Activated B cell treated with CpG ODN at 0.5 μM for 24 hours (primary cell): ENCODE results near the gene CABP5. TPM values are rescaled to one million over a fixed set of nuclear protein-coding genes. Genes with fewer than 3 reads are reported as not detected.

Experiments used
- ATAC-seq: fragments of 200-7000 bp; cut with Tn5 transposase; one replicate; pipeline ENCODE4 v1.10.0; 2021; ENCODE audit warnings: low read depth, mild to moderate bottlenecking, moderate library complexity
- CTCF ChIA-PET: fragments of 350-600 bp; sonication (Branson Sonifier 250); formaldehyde crosslinking; loops from one replicate; lab custom pipeline; 2021; ENCODE audit warnings: antibody characterized with exemption; lab: Charles Lee
- POLR2A ChIA-PET: fragments of 350-600 bp; sonication (Branson Sonifier 250); formaldehyde crosslinking; loops from one replicate; lab custom pipeline; 2021; ENCODE audit warnings: antibody characterized with exemption; lab: Charles Lee
- DNase-seq: peaks from one replicate; pipeline ENCODE4 v3.0.0; 2022
- H3K27ac Mint-ChIP-seq: one replicate; pipeline ENCODE4 v1.8.0; 2020; ENCODE audit warnings: mixed read lengths
- H3K27me3 Mint-ChIP-seq: one replicate; pipeline ENCODE4 v1.8.0; 2021; ENCODE audit warnings: mixed read lengths
- H3K36me3 Mint-ChIP-seq: one replicate; pipeline ENCODE4 v1.8.0; 2021; ENCODE audit warnings: low read depth, mixed read lengths
- H3K4me1 Mint-ChIP-seq: one replicate; pipeline ENCODE4 v1.8.0; 2021; ENCODE audit warnings: mixed read lengths
- H3K4me3 Mint-ChIP-seq: one replicate; pipeline ENCODE4 v1.8.0; 2020; ENCODE audit warnings: mild to moderate bottlenecking, mixed read lengths
- H3K9me3 Mint-ChIP-seq: one replicate; pipeline ENCODE4 v1.8.0; 2020; ENCODE audit warnings: mixed read lengths
- intact Hi-C: fragments of 100-400 bp; cut with micrococcal nuclease; formaldehyde crosslinking; loops from one replicate; pipeline ENCODE4 v1.15.1; 2024
- total RNA-seq: library from RNA; stranded (reverse); gene quantifications from 2 replicates; pipeline ENCODE4 v1.2.3, GENCODE V29; 2022
- TF ChIP-seq, protein P1 (sequence below): fragments of 200-600 bp; IDR thresholded peaks from one replicate; pipeline ENCODE4 v1.8.0; 2022; ENCODE audit warnings: antibody characterized with exemption, mild to moderate bottlenecking

The CABP5 gene
- total RNA-seq, 1 donor from 2014 or later = not detected

DNA sequence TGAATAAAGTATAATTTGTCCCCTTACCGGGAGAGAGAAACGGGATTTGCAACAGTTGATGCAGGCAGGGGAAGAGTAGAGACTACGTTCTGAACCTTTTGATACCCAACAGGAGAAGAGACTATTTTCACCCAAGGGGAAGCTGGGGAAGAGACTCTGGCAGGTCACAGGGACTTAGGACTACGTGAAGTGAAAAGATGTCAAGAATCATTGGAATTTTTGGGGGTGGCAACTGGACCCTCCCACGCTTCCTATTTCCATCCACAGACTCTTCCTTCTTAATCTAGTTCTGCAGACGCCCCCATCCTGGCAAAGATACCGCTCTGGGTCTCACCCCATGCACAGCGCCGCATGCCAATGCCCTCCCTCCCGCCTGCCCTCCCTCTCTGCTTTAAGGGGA, 13.8 kb downstream of the CABP5 start:
- intact Hi-C loops = no loop called here
- no peak for DNase-seq
- POLR2A ChIA-PET = no interaction called here
- ATAC-seq = no peak
- Mint-ChIP-seq H3K4me1 (no peaks in the 10 kb centered on the region), H3K9me3 (no peaks in the 10 kb centered on the region), H3K36me3 (no peaks in the 10 kb centered on the region), H3K4me3 (no peak overlapping the region), H3K27ac (no peak overlapping the region), H3K27me3 (peaks cover 17% of the 10 kb centered on the region)
- TF ChIP-seq, protein P1, sequence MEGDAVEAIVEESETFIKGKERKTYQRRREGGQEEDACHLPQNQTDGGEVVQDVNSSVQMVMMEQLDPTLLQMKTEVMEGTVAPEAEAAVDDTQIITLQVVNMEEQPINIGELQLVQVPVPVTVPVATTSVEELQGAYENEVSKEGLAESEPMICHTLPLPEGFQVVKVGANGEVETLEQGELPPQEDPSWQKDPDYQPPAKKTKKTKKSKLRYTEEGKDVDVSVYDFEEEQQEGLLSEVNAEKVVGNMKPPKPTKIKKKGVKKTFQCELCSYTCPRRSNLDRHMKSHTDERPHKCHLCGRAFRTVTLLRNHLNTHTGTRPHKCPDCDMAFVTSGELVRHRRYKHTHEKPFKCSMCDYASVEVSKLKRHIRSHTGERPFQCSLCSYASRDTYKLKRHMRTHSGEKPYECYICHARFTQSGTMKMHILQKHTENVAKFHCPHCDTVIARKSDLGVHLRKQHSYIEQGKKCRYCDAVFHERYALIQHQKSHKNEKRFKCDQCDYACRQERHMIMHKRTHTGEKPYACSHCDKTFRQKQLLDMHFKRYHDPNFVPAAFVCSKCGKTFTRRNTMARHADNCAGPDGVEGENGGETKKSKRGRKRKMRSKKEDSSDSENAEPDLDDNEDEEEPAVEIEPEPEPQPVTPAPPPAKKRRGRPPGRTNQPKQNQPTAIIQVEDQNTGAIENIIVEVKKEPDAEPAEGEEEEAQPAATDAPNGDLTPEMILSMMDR = no peak
- CTCF ChIA-PET = no interaction called here

DNA sequence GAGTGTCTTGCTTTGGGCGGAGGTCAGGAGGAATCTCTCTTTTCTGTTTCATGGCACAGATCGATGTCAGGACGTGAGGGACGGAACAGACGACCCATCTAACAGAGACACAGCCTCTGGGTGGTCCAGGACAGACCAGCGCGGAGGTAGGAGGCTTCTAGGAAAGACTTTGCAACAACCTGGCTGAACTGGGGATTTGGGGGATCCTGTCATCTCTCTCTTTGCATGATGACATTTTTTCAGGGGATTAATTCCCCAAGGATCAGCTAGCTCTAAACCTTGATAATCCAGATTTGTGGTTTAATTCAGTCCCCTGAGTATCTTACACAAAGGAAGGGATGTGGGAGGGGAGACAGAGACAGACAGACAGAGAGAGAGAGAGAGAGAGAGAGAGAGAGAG, 14.4 kb downstream of the CABP5 start:
- CTCF ChIA-PET = no interaction called here
- POLR2A ChIA-PET = no interaction called here
- peaks cover 17% of the 10 kb centered on the region for H3K27me3 Mint-ChIP-seq

GRCh38 chr19:48025480-48025879, 18.4 kb downstream of the CABP5 start:
- Mint-ChIP-seq H3K27me3 (peaks cover 19% of the 10 kb centered on the region), H3K4me3 (no peak overlapping the region), H3K4me1 (no peaks in the 10 kb centered on the region), H3K36me3 (no peaks in the 10 kb centered on the region), H3K9me3 (no peaks in the 10 kb centered on the region), H3K27ac (no peak overlapping the region)
- ChIA-PET POLR2A (no interaction called here), CTCF (no interaction called here)
- no peak for DNase-seq
- intact Hi-C loops = no loop called here
- TF ChIP-seq, protein P1 = no peak
- ATAC-seq = no peak

More for the DNA sequence above, 14.4 kb downstream of the CABP5 start:
- intact Hi-C loops = no loop called here
- Mint-ChIP-seq H3K36me3 (no peaks in the 10 kb centered on the region), H3K9me3 (no peaks in the 10 kb centered on the region), H3K4me1 (no peaks in the 10 kb centered on the region), H3K27ac (no peak overlapping the region), H3K4me3 (no peak overlapping the region)
- TF ChIP-seq, protein P1 = no peak
- DNase-seq (no peak), ATAC-seq (no peak)

DNA sequence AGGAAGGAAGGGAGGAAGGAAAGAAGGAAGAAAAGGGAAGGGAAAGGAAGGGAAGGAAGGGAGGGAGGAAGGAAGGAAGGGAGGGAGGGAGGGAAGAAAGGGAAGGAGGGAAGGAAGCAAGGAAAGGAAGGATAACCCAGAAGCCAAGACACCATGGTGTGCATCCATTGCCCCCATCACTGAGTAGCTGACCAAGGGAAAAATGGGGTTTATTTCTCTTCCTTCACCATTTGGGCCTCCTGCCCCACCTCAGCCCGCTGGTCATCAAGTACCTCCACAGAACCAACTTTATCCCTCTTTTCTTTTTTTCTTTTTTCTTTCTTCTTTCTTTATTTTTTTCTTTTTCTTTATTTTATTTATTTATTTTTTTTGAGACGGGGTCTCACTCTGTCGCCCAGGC, 20.4 kb downstream of the CABP5 start:
- no peak overlapping the region for H3K4me3 Mint-ChIP-seq
- POLR2A ChIA-PET = no interaction called here
- H3K27me3 Mint-ChIP-seq = peaks cover 21% of the 10 kb centered on the region

DNA sequence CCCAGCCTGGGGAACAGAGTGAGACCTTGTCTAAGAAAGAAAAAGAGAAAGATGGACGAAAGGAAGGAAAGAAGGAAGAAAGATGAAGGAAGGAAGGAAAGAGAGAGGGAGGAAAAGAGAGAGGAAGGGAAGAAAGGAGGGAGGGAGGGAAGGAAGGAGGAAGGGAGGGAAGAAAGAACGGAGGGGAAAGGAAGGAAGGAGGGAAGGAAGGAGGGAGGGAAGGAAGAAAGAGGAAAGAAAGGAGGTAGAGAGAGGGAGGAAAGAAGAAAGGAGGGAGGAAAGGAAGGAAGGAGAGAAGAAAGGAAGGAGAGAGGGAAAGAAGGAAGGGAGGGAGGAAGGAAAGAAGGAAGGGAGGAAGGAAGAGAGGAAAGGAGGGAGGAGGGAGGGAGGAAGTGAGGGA, 20.9 kb downstream of the CABP5 start:
- intact Hi-C loops = no loop called here
- POLR2A ChIA-PET = no interaction called here
- TF ChIP-seq, protein P1 = no peak
- Mint-ChIP-seq H3K4me1 (no peaks in the 10 kb centered on the region), H3K4me3 (no peak overlapping the region), H3K9me3 (no peaks in the 10 kb centered on the region), H3K36me3 (no peaks in the 10 kb centered on the region), H3K27ac (no peak overlapping the region), H3K27me3 (peaks cover 20% of the 10 kb centered on the region)
- no peak for ATAC-seq
- CTCF ChIA-PET = interaction anchor here (0.6 kb wide), 1 partner anchor 718 kb away, joined by 3 read pairs; no protein-coding TSS in a partner anchor
- no peak for DNase-seq

More for the DNA sequence above, 20.4 kb downstream of the CABP5 start:
- Mint-ChIP-seq H3K9me3 (no peaks in the 10 kb centered on the region), H3K4me1 (no peaks in the 10 kb centered on the region), H3K36me3 (no peaks in the 10 kb centered on the region), H3K27ac (no peak overlapping the region)
- TF ChIP-seq, protein P1 = no peak
- ATAC-seq (no peak), DNase-seq (no peak)
- intact Hi-C loops = no loop called here
- CTCF ChIA-PET = no interaction called here
